Choroid plexus epithelial cell (primary cell): ENCODE measurements around the gene PHLDA3.

Experiments
- DNase-seq: peaks from one replicate; pipeline ENCODE4 v3.0.0-alpha.2; 2010; ENCODE audit warnings: low read depth
- H3K4me3 ChIP-seq: 2 replicates; pipeline ENCODE4 v1.5.1; 2011; ENCODE audit warnings: low read depth, mild to moderate bottlenecking, control low read depth, low read length, moderate library complexity
- CTCF ChIP-seq: conservative IDR thresholded peaks from 2 replicates; pipeline ENCODE4 v1.5.1; 2011; ENCODE audit warnings: low read depth, mild to moderate bottlenecking, control low read depth, inconsistent platforms, low read length, moderate library complexity

PHLDA3 gene

GRCh38 chr1:201514466-201514865 lies 45.5 kb upstream of the PHLDA3 start:
- peak; percentile 21 for DNase-seq
- H3K4me3 ChIP-seq, result no peak overlapping the region
- TF ChIP-seq CTCF, result no peak

GRCh38 chr1:201513498-201514243 lies 44.7 kb upstream of the PHLDA3 start:
- TF ChIP-seq CTCF, result no peak
- DNase-seq, result no peak
- no peak overlapping the region for H3K4me3 ChIP-seq

GRCh38 chr1:201511941-201512539 lies 43.1 kb upstream of the PHLDA3 start:
- H3K4me3 ChIP-seq, result no peak overlapping the region
- TF ChIP-seq CTCF, result no peak
- peak; percentile 38 for DNase-seq

GRCh38 chr1:201511396-201511940 lies 42.5 kb upstream of the PHLDA3 start:
- H3K4me3 ChIP-seq, result no peak overlapping the region
- TF ChIP-seq CTCF, result no peak
- DNase-seq, result no peak

- TF ChIP-seq CTCF, result no peak
- DNase-seq, result no peak
- no peak overlapping the region for H3K4me3 ChIP-seq
These were observed 41.7 kb upstream of the PHLDA3 start for GRCh38 chr1:201510734-201511133.

GRCh38 chr1:201509601-201510374 lies 40.8 kb upstream of the PHLDA3 start:
- no peak for DNase-seq
- TF ChIP-seq CTCF, result no peak
- no peak overlapping the region for H3K4me3 ChIP-seq
